ENCODE measurements around the gene FMN2.

FMN2 gene

DNA sequence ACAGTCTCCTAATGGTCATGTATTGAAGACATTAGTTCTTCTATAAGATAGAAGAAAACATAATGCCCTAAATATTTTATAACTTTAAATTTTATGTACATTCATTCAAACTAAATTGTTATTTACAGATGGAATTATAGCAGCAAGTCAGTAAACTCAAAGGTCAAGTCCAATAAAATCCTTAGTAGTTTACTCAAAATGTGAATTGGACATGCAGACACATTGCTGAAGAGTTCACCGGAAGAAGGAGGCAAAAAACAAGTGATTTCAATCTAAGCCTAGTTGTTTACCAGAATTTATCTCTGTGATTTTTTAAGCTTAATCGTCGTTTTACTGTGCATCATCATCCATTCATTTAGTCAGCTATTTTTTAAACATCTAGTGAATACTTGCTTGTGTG, 370.6 kb downstream of the FMN2 start:
- no peak for DNase-seq

DNA sequence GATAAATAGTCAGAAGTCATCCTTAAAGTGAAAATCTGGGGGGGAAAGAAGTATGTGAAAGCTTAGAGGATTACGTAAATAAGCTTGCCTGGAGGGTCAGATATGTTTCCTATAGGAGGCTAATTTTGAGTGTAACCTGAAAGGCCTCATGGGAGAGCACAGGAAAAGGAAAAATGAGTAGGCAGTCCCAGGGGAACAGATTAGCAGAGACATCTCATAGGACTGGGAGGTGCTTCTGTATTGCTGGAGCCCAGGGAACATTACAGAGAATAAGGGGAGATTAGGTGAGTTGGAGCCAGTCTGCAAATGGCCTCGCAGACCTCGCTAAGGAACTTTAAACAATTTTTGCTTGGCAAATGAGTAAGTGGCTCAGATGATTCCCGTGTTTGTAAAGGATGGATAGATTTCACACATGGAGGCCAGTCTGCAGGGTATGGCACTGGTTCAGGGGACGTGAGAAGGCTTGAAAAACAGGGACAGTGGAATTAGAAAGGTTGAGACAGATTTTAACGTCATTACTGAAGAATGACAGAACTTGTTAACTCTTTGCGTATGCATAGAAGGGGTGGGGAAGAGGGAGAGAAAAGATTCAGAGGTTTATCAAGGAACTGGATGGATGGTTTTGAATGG, 371.2 kb downstream of the FMN2 start:
- DNase-seq: no peak

DNA sequence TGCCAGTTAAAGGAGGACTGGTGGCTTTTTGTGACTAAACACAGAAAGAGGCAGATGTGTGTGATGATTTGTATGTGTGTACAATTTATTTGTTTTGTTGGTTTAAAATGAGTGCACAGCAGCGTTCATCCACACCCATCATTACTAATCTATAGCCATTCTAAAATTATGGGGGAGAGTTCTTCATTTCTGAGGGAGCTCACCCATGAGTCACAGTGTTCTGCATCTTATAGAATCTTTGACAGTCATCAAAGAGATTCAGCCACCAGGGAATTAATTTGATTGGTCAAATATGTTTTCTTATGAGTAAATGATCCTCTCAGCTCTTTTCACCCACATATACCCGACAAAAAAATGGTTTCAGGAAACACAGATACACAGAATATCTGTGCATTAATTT, 372.4 kb downstream of the FMN2 start:
- DNase-seq: no peak

DNA sequence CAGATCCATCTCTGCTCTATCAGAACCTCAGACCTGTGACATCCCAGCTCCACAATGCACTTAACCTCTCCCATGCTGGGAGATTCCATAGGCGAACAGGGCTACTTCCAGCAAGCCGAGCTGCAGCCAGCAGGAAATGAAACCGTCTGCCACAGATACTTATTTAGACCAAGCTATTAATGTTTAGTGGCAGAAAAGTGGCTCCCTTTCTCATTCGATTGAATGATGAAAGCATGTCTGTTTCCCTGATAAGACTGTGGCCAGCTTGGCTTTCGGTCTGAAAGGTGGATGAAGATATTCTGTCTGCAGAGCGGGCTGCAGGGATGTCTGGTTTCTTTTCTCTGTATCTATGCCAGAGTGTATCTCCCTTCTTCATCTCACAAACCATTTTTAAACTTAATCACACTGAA, 373.9 kb downstream of the FMN2 start:
- no peak for DNase-seq

DNA sequence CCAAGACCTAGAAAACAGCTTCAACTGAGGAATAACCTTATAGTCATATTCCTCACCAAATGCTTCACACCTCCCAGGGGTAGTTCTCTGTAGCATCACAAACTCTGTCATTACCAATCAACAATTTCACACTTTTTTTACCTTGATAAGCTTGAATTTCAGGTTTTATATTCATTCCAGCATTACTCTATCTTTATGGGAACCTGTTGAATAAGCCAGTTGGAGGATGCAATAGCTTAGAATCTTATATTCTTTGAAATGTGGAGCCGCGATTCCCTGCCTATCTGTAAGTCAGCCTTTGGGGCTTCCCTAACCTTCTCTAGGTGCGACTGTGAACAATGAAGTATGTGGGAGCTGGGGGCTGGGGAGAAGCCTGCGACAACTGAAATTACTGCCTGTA, 374.8 kb downstream of the FMN2 start:
- DNase-seq: no peak

DNA sequence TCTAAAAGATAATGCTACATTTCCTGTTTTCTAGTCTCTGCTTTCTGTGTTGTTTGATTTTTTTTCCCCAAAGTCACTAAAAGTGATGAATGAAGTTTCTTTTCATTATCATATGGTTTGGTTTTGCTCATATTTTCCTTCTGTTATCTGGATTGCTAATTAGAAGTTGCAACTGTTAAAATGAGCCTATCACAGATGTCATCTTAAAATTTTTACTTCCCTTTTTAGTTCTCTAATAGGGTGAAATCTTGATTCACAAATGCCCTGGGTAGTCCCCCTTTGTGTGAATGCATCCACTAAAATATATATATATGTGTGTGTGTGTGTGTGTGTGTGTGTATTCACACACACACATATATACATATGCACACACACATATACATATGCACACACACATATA, 376.2 kb downstream of the FMN2 start:
- no peak for DNase-seq

DNA sequence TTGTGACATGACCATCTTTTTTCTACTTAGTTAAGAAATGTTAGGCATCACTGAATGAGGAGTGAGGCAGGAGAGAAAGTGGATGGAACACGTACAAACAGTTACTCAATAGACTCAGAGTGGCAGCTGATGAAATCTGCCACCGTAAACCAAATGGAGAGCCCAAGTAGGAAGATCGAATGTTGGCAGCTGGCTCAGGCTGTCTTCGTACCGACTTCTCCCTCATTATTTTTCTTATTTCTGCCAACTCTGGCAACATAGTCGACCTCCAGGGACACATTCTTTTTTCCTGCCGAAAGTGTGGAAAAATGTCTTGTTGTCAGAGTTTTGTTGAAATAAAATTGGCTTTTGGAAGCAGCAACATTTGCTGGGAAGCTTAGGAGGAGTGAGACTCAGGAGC, 377.0 kb downstream of the FMN2 start:
- DNase-seq: no peak

DNA sequence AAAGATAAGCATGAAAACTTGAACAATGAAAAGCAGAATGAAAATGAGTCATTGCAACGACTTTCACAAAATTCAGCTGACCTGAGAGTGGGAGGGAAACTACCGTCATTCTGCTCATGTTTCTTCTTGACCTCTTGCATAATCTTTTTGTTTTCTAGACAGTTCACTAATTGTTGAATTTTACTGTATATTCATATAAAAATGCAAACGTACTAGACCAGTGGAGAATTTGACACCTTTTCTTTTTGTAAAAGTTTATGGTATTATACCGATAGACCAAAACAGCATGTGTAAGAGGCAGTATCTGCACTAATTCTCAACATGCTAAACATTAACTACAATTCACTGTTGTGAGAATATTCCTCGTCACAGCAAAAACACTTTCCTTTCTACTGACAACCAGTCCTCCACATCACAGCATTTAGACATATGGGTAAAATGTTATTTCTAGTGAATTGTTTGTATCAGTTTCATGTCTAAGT, 382.5 kb downstream of the FMN2 start:
- no peak for DNase-seq

DNA sequence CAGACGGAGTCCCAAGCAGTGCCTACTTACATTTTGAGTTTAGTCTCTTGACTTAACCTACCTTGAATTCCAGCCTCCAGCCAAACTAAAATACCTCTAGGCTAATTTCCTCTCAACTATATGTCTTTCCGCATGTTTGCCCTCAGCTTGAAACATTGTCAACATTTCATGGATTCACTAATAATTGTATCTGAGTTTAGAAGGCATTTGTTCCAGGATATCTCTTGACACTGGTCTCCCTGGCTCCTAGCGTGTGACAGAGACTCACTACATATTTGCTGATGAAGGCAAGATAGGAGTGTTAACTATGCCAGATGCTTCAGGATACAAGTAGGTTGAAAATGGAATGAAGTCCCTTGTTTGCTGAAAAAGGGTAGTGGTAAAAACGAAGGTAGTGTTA, 384.1 kb downstream of the FMN2 start:
- no peak for DNase-seq

DNA sequence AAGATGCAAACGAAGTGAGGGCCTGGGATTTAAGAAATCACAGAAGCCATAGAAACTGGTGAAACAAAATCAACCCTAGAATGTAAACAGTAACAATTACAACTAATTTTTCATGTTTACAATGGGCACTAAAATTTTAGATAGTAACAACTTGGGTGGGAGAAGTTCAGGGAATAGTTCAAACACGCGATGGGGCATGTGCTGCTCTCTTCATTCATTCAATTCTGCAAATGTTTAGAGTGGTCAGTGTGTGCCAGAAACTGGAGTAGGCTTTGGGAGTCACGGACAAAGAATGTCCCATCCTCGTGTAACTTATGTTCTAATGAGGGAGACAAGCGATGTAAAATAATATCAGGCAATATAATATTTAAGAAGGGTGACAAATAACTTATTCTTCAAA, 386.9 kb downstream of the FMN2 start:
- no peak for DNase-seq

DNA sequence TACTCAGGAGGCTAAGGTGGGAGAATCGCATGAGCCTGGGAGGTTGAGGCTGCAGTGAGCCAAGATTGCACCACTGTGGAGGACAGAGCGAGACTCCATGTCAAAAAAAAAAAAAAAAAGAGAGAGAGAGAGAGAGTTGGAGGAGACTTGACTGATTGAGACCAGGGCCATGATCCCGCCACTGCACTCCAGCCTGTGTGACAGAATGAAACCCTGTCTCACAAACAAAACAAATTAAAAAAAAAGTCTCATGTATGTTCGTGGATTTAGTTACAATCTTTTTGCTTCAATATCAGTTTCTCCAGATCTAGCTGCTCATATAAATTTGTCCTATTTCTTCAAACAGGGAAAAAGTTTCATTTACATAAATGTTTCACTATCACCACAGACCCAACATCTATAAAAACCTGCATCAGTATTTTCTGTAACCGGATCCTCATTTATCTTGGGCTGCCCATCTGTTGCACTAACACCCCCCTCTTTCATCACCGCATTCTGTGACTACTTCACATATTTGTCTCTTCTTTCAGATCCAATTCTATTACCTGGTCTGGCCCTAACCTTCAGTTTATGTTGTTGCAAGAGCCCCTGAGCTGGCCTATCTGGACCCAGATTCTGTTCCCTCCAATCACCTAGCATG, 393.2 kb downstream of the FMN2 start:
- DNase-seq: no peak

DNA sequence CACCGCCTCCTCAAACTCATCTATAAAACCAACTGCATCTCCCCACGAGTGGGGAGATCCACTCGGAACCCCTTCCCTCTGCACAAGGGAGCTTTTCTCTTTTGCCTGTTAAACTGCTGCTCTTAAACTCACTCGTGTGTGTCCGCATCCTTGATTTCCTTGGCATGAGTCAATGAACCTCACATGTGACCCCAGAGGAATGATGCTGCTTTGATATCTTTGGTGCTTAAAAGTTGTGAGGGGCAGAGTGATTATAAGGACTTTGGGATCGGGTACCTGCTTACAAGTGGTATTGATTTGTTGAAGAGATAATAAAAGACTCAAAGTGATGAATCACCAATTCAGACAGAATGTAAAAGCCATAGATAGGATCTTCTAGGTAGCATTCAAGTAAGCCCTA, 394.9 kb downstream of the FMN2 start:
- no peak for DNase-seq

DNA sequence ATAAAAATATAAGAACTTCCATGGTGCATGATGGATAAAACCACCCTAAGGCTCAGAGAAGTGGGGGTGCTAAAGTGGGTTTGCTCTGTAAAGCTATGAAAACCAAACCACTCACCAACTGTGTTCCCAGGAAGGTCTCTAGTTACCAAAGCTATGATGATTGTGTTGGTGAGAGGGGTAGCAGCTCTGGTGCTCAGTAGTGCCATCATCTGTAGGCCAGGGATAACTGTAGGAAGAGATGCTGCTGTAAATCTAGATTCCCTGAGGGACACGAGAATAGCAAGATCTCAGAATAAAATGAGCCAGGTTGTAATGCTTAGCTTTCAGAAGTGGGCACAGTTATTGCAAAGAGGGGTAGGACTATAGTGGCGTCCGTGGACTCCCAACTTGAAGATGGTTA, 395.8 kb downstream of the FMN2 start:
- no peak for DNase-seq

DNA sequence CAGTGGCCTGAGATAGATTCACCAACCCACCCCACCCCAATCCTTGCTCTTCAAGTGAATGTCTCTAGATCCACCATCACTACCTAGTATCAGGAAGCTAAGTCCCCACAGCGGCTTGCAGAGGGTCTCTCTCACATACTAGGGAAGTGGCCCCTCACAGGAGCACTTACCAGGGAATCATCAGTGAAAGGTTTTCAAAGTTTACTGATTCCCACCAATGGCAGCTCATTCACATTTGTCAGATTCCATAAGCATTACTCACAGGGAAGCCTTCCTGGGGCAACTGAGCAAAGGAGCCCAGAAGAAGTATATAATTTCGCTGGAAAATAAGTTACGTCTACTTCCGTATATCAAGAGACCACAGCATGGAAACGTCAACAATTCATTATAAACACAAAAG, 399.5 kb downstream of the FMN2 start:
- peak in 1 of 2 experiments; percentile 3 for DNase-seq

DNA sequence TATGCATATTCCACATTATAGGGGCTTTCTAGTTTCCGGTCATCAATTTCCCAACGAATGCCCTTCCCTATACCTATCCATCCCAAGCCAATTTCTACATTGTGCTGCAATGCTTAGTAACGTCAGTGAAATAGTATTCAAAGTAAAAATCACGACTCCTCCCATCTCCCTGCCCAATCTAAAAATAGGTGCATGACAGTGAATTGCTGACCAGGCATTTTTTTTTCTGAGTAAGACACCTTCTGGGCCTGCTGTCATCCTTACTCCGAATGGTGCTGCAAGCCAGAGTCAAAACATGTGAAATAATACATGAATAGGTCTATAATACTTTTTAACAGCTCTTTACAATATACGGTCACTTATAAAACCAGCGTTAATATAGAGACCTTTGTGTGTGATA, 400.1 kb downstream of the FMN2 start:
- no peak for DNase-seq

DNA sequence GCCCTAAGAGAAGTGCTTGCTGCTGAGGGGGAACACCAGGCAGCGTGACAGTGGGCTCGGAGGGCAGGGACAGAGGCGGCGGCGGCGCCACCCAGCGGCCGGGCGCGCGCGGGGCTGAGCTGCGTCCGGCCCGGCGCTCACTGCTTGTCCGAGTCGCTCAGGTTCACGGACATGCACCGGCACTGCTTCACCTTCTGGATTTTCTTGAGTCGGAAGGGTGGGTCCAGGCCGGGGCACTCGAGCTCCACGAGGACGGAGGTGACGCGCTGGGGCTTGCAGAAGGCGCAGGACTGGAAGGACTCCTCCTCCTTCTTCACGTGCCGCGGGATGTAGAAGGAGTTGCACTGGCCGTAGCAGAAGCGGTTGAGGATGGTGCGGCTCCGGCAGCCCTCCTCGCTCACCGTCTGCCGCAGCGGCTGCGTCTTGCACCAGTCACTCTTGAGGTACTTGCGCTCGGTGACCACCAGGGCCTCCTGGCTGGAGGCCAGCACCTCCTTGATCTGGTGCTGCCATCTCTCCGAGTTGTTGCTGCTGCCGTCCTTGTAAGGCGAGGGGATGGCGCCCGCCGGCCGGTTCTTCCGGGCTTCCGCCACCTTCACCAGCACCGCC, 401.3 kb downstream of the FMN2 start:
- no peak for DNase-seq

DNA sequence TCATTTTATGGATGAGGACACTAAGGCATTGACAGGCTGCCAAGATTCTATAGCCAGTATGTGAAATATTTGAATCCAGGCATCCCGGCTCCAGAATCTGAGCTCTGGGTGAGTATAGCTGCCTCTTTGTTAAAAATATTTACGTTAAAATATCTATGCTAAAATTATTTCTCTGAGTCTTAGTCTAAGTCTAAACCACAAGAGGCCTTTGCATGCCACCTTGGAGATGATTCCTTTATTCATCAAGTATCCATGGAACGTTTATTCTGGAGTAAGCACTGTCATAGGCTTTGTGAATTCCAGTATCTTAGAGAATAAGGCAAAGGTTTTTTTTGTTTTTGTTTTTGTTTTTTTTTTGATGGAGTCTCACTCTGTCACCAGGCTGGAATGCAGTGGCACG, 403.9 kb downstream of the FMN2 start:
- DNase-seq: no peak

DNA sequence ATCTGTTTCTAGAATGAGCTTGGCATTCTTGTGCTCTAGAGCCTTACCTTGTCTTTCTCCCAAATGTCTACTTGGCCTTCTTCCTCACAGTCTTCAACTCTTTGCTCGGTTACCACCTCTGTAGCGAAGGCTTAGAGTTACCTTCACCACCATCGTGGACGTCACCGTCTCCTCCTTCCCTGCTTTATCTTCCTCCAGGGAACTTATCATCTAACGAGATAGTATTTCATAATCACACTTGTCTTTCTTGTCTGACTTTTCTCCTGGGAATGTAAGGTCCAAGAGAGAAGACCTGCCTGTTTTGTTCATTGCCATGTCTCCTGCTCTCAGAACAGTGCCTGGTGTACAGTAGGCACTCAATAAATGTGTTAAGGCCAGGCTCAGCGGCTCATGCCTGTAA, 404.7 kb downstream of the FMN2 start:
- no peak for DNase-seq

DNA sequence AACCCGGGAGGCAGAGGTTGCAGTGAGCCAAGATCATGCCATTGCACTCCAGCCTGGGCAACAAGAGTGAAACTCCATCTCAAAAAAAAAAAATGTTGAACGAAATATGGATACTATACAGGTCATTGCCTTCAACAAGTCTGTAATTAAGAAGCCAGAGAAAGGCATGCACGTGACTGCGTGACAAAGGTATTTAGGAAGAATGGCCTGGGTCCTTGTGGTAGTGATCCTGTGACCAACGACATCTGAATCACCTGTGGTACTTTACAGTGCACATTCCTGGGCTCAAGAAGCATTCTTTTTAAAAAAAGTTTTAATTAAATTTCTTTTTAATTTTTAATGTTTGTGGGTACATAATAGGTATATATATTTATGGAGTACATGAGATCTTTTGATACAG, 405.3 kb downstream of the FMN2 start:
- DNase-seq: no peak

DNA sequence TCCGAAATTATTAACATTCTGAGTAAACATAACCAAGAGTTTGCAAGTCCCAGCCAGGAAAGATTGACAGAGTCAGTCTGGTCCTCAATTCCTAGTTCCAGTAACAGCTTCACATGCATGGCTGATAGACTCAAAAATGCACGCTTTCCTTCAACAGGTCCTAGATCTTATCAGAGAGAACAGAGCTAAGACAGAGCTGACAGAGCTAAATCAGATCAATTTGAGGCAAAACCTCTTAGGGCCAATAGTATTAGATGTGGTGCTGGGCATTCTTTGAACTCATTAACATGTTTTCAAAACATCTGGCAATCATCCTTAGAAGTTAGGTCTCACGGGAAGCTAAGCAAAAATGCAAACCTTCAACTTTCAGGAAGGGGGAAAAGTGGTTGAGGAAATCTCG, 406.2 kb downstream of the FMN2 start:
- no peak for DNase-seq

DNA sequence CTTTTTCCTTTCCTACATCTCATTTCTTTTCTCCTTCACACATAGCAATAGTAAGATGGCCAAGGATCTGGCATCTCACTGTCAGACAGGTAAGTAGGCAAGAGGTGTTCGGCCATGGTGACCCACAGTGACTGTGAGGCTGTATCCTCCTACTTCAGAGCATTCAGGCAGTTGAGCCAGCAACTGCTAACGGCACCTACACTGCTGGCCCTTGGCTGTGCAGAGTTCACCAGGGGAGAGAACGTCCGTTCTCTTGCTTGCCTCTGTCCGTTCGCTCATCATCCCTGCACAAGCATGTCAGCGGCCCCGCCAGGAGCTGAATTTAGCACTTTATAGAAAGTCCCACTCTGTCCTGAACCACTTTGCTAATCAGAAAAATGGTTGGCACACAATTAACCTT, 406.7 kb downstream of the FMN2 start:
- no peak for DNase-seq

DNA sequence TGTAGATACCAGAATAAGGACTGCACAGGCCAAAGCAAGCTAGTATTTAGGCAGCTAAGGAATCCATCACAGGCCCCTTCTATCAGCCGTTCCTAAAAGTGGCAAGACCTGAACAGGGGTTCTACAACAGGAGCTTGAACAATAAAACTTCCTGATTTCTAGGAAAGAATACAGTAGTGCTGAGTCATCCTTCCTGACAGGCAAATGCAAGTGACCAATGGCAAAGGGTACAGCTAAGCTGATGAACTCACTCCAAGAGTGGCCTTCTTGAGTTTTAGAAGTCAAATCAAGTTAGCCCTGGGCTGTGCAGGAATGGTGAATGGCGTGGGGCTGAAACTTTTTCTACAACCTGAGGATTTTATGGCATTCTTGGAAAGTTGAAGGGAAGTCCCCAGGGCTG, 407.3 kb downstream of the FMN2 start:
- no peak for DNase-seq

DNA sequence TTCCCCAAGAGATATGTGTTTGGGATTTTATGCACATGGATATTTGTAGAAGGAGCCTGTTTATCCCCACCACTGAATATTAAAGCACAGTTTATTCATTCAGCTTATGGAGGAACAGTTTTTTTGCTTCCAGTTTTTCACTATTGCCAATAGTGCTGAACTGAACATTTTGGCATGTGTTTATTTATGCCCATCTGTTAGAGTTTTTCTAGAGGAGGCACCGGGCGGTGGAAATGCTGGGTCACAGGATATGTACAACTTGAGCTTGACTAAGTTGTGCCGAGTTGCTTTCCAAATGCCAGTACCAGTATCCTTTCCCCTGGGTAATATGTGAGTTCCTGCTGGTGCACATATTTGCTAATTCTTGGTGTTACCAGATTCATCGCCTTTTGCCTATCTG, 409.0 kb downstream of the FMN2 start:
- no peak for DNase-seq

DNA sequence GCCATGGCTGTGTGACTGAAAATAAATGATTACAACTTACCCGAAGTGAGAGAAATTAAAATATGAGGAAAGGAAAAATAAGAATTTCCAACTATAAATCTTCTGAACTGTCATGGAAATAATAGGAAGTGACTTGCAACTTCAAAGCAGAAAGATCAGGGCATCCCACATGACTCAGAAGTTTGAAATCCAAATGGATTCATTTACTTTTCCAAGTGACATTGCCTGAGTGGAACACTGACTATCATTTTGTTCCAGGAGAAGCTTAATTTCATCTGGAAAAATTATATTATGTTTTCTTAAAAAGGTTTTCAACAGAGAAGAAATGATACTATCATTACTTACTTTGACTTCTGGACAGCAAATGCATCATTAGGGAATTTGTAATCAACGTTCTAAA, 409.4 kb downstream of the FMN2 start:
- peak in 1 of 2 experiments; percentile 2 for DNase-seq

DNA sequence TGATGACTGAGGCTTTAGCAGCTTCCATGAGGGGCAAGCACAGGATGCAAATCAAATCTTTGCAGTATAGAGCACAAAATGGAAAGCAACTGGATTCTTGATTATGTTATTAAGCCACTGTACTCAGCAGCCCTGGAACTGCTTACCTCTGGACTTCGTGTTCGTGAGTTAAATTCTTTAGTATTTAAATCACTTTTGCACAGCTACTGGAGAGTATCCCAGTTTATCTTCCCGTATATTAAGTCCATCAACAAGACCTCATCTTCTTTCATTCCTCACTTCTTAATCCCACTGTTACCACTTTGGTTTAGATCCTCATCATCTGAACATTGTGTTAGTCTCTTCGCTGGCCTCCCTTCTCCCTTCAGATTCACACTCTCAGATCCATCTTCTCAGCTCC, 411.4 kb downstream of the FMN2 start:
- DNase-seq: no peak
